Measurements from ENCODE around the gene RITA1. TPM values are rescaled to one million over a fixed set of nuclear protein-coding genes. Genes with fewer than 3 reads are reported as not detected.

RITA1 gene
- total and polyA plus RNA-seq, 2 experiments from 2014 or later: 20.0 to 40.4 TPM

- peak; percentile 100 for DNase-seq (ENCODE audit: low spot score)
- Histone ChIP-seq H3K79me2 (replicated peaks; ENCODE audit: insufficient read depth) (peaks cover 9% of the 10 kb centered on the region), H3K4me1 (ENCODE audit: insufficient read depth) (peaks cover 18% of the 10 kb centered on the region), H3K27me3 (ENCODE audit: insufficient read depth) (no peaks in the 10 kb centered on the region), H2AFZ (peak within 1 kb of the TSS; percentile 87), H3F3A (replicated peaks; ENCODE audit: low read depth) (peaks cover 8% of the 10 kb centered on the region; the same call in 1 of the 2 replicates), H3K27ac (ENCODE audit: low read depth) (no peak within 1 kb of the TSS; the same call in 1 of the 2 replicates), H3K4me3 (peak within 1 kb of the TSS; percentile 59), H3K9me2 (ENCODE audit: insufficient read depth) (no peaks in the 10 kb centered on the region), H3K36me3 (ENCODE audit: insufficient read depth) (no peaks in the 10 kb centered on the region), H4K20me1 (replicated peaks; ENCODE audit: insufficient read depth) (no peaks in the 10 kb centered on the region), H3K4me2 (peak within 1 kb of the TSS; percentile 89)
- Mint-ChIP-seq H3K4me1 (peaks cover 19% of the 10 kb centered on the region), H3K27ac (peak within 1 kb of the TSS; percentile 36), H3K9me3 (no peaks in the 10 kb centered on the region), H3K4me3 (peak within 1 kb of the TSS; percentile 81), H3K27me3 (ENCODE audit: insufficient read depth, low read depth, poor library complexity) (peaks cover 4% of the 10 kb centered on the region), H3K36me3 (ENCODE audit: low read depth) (no peaks in the 10 kb centered on the region)
- TF ChIP-seq EZH2phosphoT487 (IDR thresholded peaks at IDR 0.05; ENCODE audit: unreplicated experiment): no peak
- 0 out of 4 replicates have a peak, but pooled peaks of 1 of the 2 experiments have one; percentile 0 for TF ChIP-seq CTCF (conservative IDR thresholded peaks at IDR 0.05; ENCODE audit: low read depth in 2 of 2)
- TF ChIP-seq POLR2AphosphoS5 (IDR thresholded peaks at IDR 0.05; ENCODE audit: low read depth): peak; percentile 94
- no peak; the same call in 1 of the 2 replicates for TF ChIP-seq CREB1 (CRISPR knock-in tag; IDR thresholded peaks at IDR 0.05; ENCODE audit: low read depth)
- TF ChIP-seq ZNF462 (CRISPR knock-in tag; IDR thresholded peaks at IDR 0.05): no peak
- peak; percentile 91 for ATAC-seq
These were observed 35.9 kb downstream of the RITA1 start, which contains the start of gene TPCN1 for GRCh38 chr12:113221181-113221996. TPCN1 (plus strand) TSS chr12:113221464; CDS start chr12:113226853, 5,389 bp downstream.
